Lung (tissue), 12 donors: ENCODE measurements around the gene LTBP2. TPM values are rescaled to one million over a fixed set of nuclear protein-coding genes. Genes with fewer than 3 reads are reported as not detected.

Experiments used
- ATAC-seq: fragments of 200-7000 bp; cut with Tn5 transposase; one replicate; pipeline ENCODE4 v1.9.1; 2020; ENCODE audit warnings: moderate number of reproducible peaks; ENCODE audit not compliant: insufficient read depth, low FRiP score
- DNase-seq, 3 donors: peaks; one replicate each; pipeline ENCODE4 v3.0.0-alpha.2; 2013 to 2017
- H3K27ac ChIP-seq, 2 donors: one replicate each; pipeline ENCODE4 v1.5.1; 2013; ENCODE audit warnings: mild to moderate bottlenecking in 2 of 2, moderate library complexity in 2 of 2, control low read depth in 1 of 2, inconsistent platforms in 1 of 2, low read depth in 1 of 2, low read length in 1 of 2
- H3K27me3 ChIP-seq, 3 donors: one replicate each; pipeline ENCODE4 v1.5.1; 2013; ENCODE audit warnings: low read length in 2 of 3; ENCODE audit not compliant: control insufficient read depth in 3 of 3, insufficient read depth in 3 of 3
- H3K36me3 ChIP-seq, 4 donors: one replicate each; pipeline ENCODE4 v1.5.1; 2013; ENCODE audit warnings: low read length in 4 of 4, mild to moderate bottlenecking in 1 of 4, moderate library complexity in 1 of 4; ENCODE audit not compliant: control insufficient read depth in 4 of 4, insufficient read depth in 4 of 4
- H3K4me1 ChIP-seq, 5 donors: one replicate each; pipeline ENCODE4 v1.5.1; 2013; ENCODE audit warnings: low read length in 5 of 5, mild to moderate bottlenecking in 2 of 5, moderate library complexity in 1 of 5; ENCODE audit not compliant: control insufficient read depth in 5 of 5, insufficient read depth in 5 of 5
- H3K4me3 ChIP-seq: one replicate; pipeline ENCODE4 v1.5.1; 2013; ENCODE audit warnings: mild to moderate bottlenecking, control low read depth, moderate library complexity
- H3K9ac ChIP-seq, 2 donors: one replicate each; pipeline ENCODE4 v1.5.1; 2013; ENCODE audit warnings: low read length in 2 of 2, control low read depth in 1 of 2; ENCODE audit not compliant: insufficient read depth in 1 of 2
- H3K9me3 ChIP-seq, 4 donors: one replicate each; pipeline ENCODE4 v1.5.1; 2013; ENCODE audit warnings: low read length in 3 of 4, mild to moderate bottlenecking in 1 of 4, moderate library complexity in 1 of 4; ENCODE audit not compliant: control insufficient read depth in 4 of 4, insufficient read depth in 3 of 4
- CTCF ChIP-seq: IDR thresholded peaks from 2 replicates; pipeline ENCODE4 v1.5.1; 2012; ENCODE audit warnings: mild to moderate bottlenecking; ENCODE audit errors: control extremely low read depth, extremely low read depth
- WGBS, 2 donors: extraction: QIAGEN DNeasy Blood & Tissue Kit; methylation state at CpG; one replicate each; pipeline ENCODE4 v1.1.7; 2013; 5-methylcytosine and 5-hydroxymethylcytosine counted together
- polyA plus RNA-seq, 2 donors: library from polyadenylated mRNA; stranded (reverse); fragments of 200-250 nt; gene quantifications; one replicate each; pipeline ENCODE4 v1.2.1, GENCODE V29; 2013
- total RNA-seq, 2 donors: library from RNA; depleted of rRNA in 1 of 2; stranded (reverse); fragments of >200 nt in 1 of 2; gene quantifications; one replicate each; pipeline ENCODE4 v1.2.1, GENCODE V29; 2014 to 2021
- donor health status: control.
- donor health status: control.
- donor health status: Bipolar disorder and iron deficiency.
- donor health status: healthy.
- donor health status: DM: yes; HTN: yes; CAD: no.

Gene LTBP2
- total and polyA plus RNA-seq, 4 donors: 13.2 to 78.4 (median 25.8) TPM

GRCh38 chr14:74567219-74567618 lies 44.8 kb downstream of the LTBP2 start:
- Histone ChIP-seq H3K27ac (peak overlapping the region in 1 of 2 donors; percentile 65), H3K36me3 (no peaks in the 10 kb centered on the region), H3K27me3 (no peaks in the 10 kb centered on the region), H3K4me1 (peaks cover 0 to 56% (median 41%) of the 10 kb centered on the region in 5 donors), H3K9ac (no peak overlapping the region), H3K9me3 (no peaks in the 10 kb centered on the region), H3K4me3 (no peak overlapping the region)
- 76 to 83% methylated on average over 9 of the region's 9 CpGs for WGBS, 2 donors
- ATAC-seq: no peak
- no peak for TF ChIP-seq CTCF
- DNase-seq: no peak

- ATAC-seq: no peak
These were observed 45.6 kb downstream of the LTBP2 start for GRCh38 chr14:74566174-74567141.

GRCh38 chr14:74563586-74564159 lies 48.4 kb downstream of the LTBP2 start:
- ATAC-seq: no peak
- TF ChIP-seq CTCF: no peak
- no peaks in the 10 kb centered on the region for H3K9me3 ChIP-seq
- 58 to 77% methylated on average over 3 of the region's 3 CpGs for WGBS, 2 donors
- no peaks in the 10 kb centered on the region for H3K36me3 ChIP-seq
- DNase-seq: peak in 2 of 3 donors; percentile 65 to 83
- no peak overlapping the region for H3K4me3 ChIP-seq
- H3K9ac ChIP-seq: no peak overlapping the region
- no peaks in the 10 kb centered on the region for H3K27me3 ChIP-seq
- H3K4me1 ChIP-seq: peaks cover 0 to 26% (median 16%) of the 10 kb centered on the region in 5 donors
- H3K27ac ChIP-seq: no peak overlapping the region

More at GRCh38 chr14:74566174-74567141, 45.6 kb downstream of the LTBP2 start:
- H3K9ac ChIP-seq: no peak overlapping the region
- H3K36me3 ChIP-seq: no peaks in the 10 kb centered on the region
- peaks cover 0 to 49% (median 33%) of the 10 kb centered on the region in 5 donors for H3K4me1 ChIP-seq
- no peaks in the 10 kb centered on the region for H3K27me3 ChIP-seq
- H3K9me3 ChIP-seq: no peaks in the 10 kb centered on the region
- no peak for TF ChIP-seq CTCF
- no peak overlapping the region for H3K4me3 ChIP-seq
- no peak for DNase-seq
- peak overlapping the region in 1 of 2 donors; percentile 65 for H3K27ac ChIP-seq
- 71 to 82% methylated on average over 15 of the region's 15 CpGs for WGBS, 2 donors
